ENCODE results near the gene WDR90. TPM values are rescaled to one million over a fixed set of nuclear protein-coding genes. Genes with fewer than 3 reads are reported as not detected.
A peak's percentile ranks its signal among the peaks of the same experiment; 100 is the strongest.

Gene WDR90
- total and polyA plus RNA-seq, 2 experiments from 2014 or later, result 25.9 to 42.2 TPM

- no peak overlapping the region for H2AFZ ChIP-seq
- ATAC-seq, result peak; percentile 12
- no peak for DNase-seq (ENCODE audit: low spot score)
Observed at GRCh38 chr16:668519-669171, 19.5 kb downstream of the WDR90 start.

More at GRCh38 chr16:668519-669171, 19.5 kb downstream of the WDR90 start:
- Histone ChIP-seq H3K4me1 (ENCODE audit: insufficient read depth) (no peaks in the 10 kb centered on the region), H3K27me3 (ENCODE audit: insufficient read depth) (no peaks in the 10 kb centered on the region), H3K9me2 (ENCODE audit: insufficient read depth) (no peaks in the 10 kb centered on the region), H4K20me1 (replicated peaks; ENCODE audit: insufficient read depth) (peaks cover 3% of the 10 kb centered on the region), H3K4me2 (peak overlapping the region; percentile 88), H3K4me3 (peak overlapping the region; percentile 91), H3K36me3 (ENCODE audit: insufficient read depth) (peaks cover 11% of the 10 kb centered on the region; the same call in 1 of the 2 replicates), H3K27ac (ENCODE audit: low read depth) (no peak overlapping the region), H3K79me2 (replicated peaks; ENCODE audit: insufficient read depth) (peaks cover 16% of the 10 kb centered on the region), H3F3A (replicated peaks; ENCODE audit: low read depth) (peaks cover 9% of the 10 kb centered on the region; the same call in 1 of the 2 replicates)
- no peak for TF ChIP-seq JUNB (IDR thresholded peaks at IDR 0.05; ENCODE audit: unreplicated experiment)
- no peak for TF ChIP-seq ZNF462 (CRISPR knock-in tag; IDR thresholded peaks at IDR 0.05)
- TF ChIP-seq ZNF114 (CRISPR knock-in tag; IDR thresholded peaks at IDR 0.05), result no peak
- TF ChIP-seq ZNF331 (CRISPR knock-in tag; IDR thresholded peaks at IDR 0.05; ENCODE audit: low read depth), result no peak
- TF ChIP-seq POLR2AphosphoS5 (IDR thresholded peaks at IDR 0.05; ENCODE audit: low read depth), result no peak
- no peak for TF ChIP-seq CREB1 (CRISPR knock-in tag; IDR thresholded peaks at IDR 0.05; ENCODE audit: low read depth)
- TF ChIP-seq REST (IDR thresholded peaks at IDR 0.05; ENCODE audit: unreplicated experiment), result no peak
- TF ChIP-seq ETS1 (IDR thresholded peaks at IDR 0.05), result no peak
- TF ChIP-seq STAT1 (IDR thresholded peaks at IDR 0.05; ENCODE audit: unreplicated experiment), result no peak
- TF ChIP-seq CTCF (conservative IDR thresholded peaks at IDR 0.05; ENCODE audit: low read depth in 2 of 2), result no peak
- no peak for TF ChIP-seq EZH2 (IDR thresholded peaks at IDR 0.05; ENCODE audit: low read depth, unreplicated experiment)
- Mint-ChIP-seq H3K27ac (no peak overlapping the region), H3K27me3 (ENCODE audit: insufficient read depth, low read depth, poor library complexity) (peaks cover 2% of the 10 kb centered on the region), H3K4me3 (peak overlapping the region; percentile 71), H3K4me1 (no peaks in the 10 kb centered on the region), H3K9me3 (no peaks in the 10 kb centered on the region; the same call in 2 of the 3 replicates), H3K36me3 (ENCODE audit: low read depth) (peaks cover 24% of the 10 kb centered on the region)
